Fibroblast of lung (primary cell): ENCODE data around the gene PPP1R14B. TPM values are rescaled to one million over a fixed set of nuclear protein-coding genes. Genes with fewer than 3 reads are reported as not detected.
A peak's percentile ranks its signal among the peaks of the same experiment; 100 is the strongest.

Experiments
- DNase-seq, 2 donors: peaks; one replicate each; pipeline versions ENCODE4 v3.0.0 to v3.0.0-alpha.2; 2010; ENCODE audit warnings: low read depth in 2 of 2
- H2AFZ ChIP-seq: 2 replicates; pipeline ENCODE4 v1.5.1; 2012; ENCODE audit warnings: low read length, control low read depth, inconsistent platforms
- H3K27ac ChIP-seq: 2 replicates; pipeline ENCODE4 v1.5.1; 2011; ENCODE audit warnings: low read length, control low read depth; ENCODE audit not compliant: insufficient read depth
- H3K27me3 ChIP-seq: 2 replicates; pipeline ENCODE4 v1.5.1; 2011; ENCODE audit warnings: mild to moderate bottlenecking, low read length; ENCODE audit not compliant: control insufficient read depth, insufficient read depth
- H3K36me3 ChIP-seq: 2 replicates; pipeline ENCODE4 v1.5.1; 2011; ENCODE audit warnings: low read length; ENCODE audit not compliant: control insufficient read depth, insufficient read depth
- H3K4me1 ChIP-seq: 2 replicates; pipeline ENCODE4 v1.5.1; 2011; ENCODE audit warnings: low read length; ENCODE audit not compliant: control insufficient read depth, insufficient read depth; ENCODE audit errors: extremely low read depth
- H3K4me2 ChIP-seq: 2 replicates; pipeline ENCODE4 v1.5.1; 2011; ENCODE audit warnings: low read length, control low read depth; ENCODE audit not compliant: insufficient read depth; ENCODE audit errors: extremely low read depth
- H3K4me3 ChIP-seq, 4 experiments: fragments of 200-600 bp in 1 of 4; sonication (generic) in 1 of 4; replicated peaks in 1 of 4; 2 replicates each; pipeline ENCODE4 v1.5.1; 2011 to 2016; ENCODE audit warnings: low read length in 4 of 4, low read depth in 3 of 4, mild to moderate bottlenecking in 3 of 4, control low read depth in 2 of 4, inconsistent platforms in 1 of 4, mixed read lengths in 1 of 4; ENCODE audit not compliant: insufficient read depth in 1 of 4; ENCODE audit errors: control extremely low read depth in 1 of 4
- H3K79me2 ChIP-seq: 2 replicates; pipeline ENCODE4 v1.5.1; 2012; ENCODE audit warnings: mild to moderate bottlenecking, low read length, inconsistent platforms; ENCODE audit not compliant: control insufficient read depth, insufficient read depth
- H3K9ac ChIP-seq: 2 replicates; pipeline ENCODE4 v1.5.1; 2011; ENCODE audit warnings: mild to moderate bottlenecking, low read length, control low read depth; ENCODE audit not compliant: insufficient read depth
- H3K9me3 ChIP-seq: 2 replicates; pipeline ENCODE4 v1.5.1; 2012; ENCODE audit warnings: low read depth, low read length; ENCODE audit not compliant: control insufficient read depth, insufficient read depth
- H4K20me1 ChIP-seq: 2 replicates; pipeline ENCODE4 v1.5.1; 2011; ENCODE audit warnings: low read length; ENCODE audit not compliant: control insufficient read depth, insufficient read depth; ENCODE audit errors: extremely low read depth
- CTCF ChIP-seq, 2 donors: IDR thresholded peaks in 1 of 2; conservative IDR thresholded peaks in 1 of 2; 1 replicate in 1 of 2; 2 replicates in 1 of 2; pipeline ENCODE4 v1.5.1; 2011 to 2012; ENCODE audit warnings: low read length in 2 of 2, control low read depth in 1 of 2, inconsistent platforms in 1 of 2, low read depth in 1 of 2, mild to moderate bottlenecking in 1 of 2
- EZH2 ChIP-seq: IDR thresholded peaks from 2 replicates; pipeline ENCODE4 v1.5.1; 2012; ENCODE audit warnings: low read length, control low read depth, mild to moderate bottlenecking; ENCODE audit errors: missing control alignments
- polyA plus RNA-seq, 2 donors: library from polyadenylated mRNA; depleted of rRNA in 1 of 2; stranded (reverse) in 1 of 2; unstranded in 1 of 2; fragments of >200 nt; gene quantifications; 2 replicates each; pipeline ENCODE4 v1.2.1, GENCODE V29; 2011 to 2012; ENCODE audit warnings: missing spikeins in 1 of 2
- total RNA-seq: library from RNA; depleted of rRNA; stranded (reverse); fragments of >200 nt; gene quantifications from 2 replicates; pipeline ENCODE4 v1.2.1, GENCODE V29; 2014

PPP1R14B gene
- total and polyA plus RNA-seq, 2 donors (not counting 1 experiment from before 2014, with no cell fraction given), result 107 to 122 TPM

GRCh38 chr11:64235437-64236161 is 11.1 kb downstream of the PPP1R14B start:
- Histone ChIP-seq H2AFZ (no peak overlapping the region), H3K27ac (no peak overlapping the region)

GRCh38 chr11:64234647-64235379 is 11.9 kb downstream of the PPP1R14B start:
- Histone ChIP-seq H3K4me2 (peak overlapping the region; percentile 96), H3K27ac (peak overlapping the region; percentile 32), H3K79me2 (peaks cover 8% of the 10 kb centered on the region), H3K27me3 (no peaks in the 10 kb centered on the region), H3K9me3 (no peaks in the 10 kb centered on the region), H3K4me1 (peaks cover 4% of the 10 kb centered on the region), H3K9ac (peak overlapping the region; percentile 46), H4K20me1 (no peaks in the 10 kb centered on the region), H3K36me3 (peaks cover 13% of the 10 kb centered on the region), H2AFZ (no peak overlapping the region), H3K4me3 (peak overlapping the region; percentile 54 to 76 (median 70))
- DNase-seq, result no peak
- TF ChIP-seq EZH2 (no peak), CTCF (conservative IDR thresholded peaks at IDR 0.05 in 1 of 2, IDR thresholded peaks at IDR 0.05 in 1 of 2; ENCODE audit: low read depth in 1 of 2, low read length in 2 of 2) (no peak)

More at GRCh38 chr11:64235437-64236161, 11.1 kb downstream of the PPP1R14B start:
- H3K36me3 ChIP-seq, result peaks cover 13% of the 10 kb centered on the region
- H3K4me3 ChIP-seq, result peak overlapping the region; percentile 54 to 76 (median 70)
- no peaks in the 10 kb centered on the region for H3K9me3 ChIP-seq
- H4K20me1 ChIP-seq, result no peaks in the 10 kb centered on the region
- peaks cover 8% of the 10 kb centered on the region for H3K79me2 ChIP-seq
- H3K27me3 ChIP-seq, result no peaks in the 10 kb centered on the region
- TF ChIP-seq EZH2 (no peak), CTCF (conservative IDR thresholded peaks at IDR 0.05 in 1 of 2, IDR thresholded peaks at IDR 0.05 in 1 of 2; ENCODE audit: low read depth in 1 of 2, low read length in 2 of 2) (no peak)
- H3K4me1 ChIP-seq, result peaks cover 10% of the 10 kb centered on the region
- no peak for DNase-seq
- no peak overlapping the region for H3K9ac ChIP-seq
- peak overlapping the region; percentile 96 for H3K4me2 ChIP-seq

- H3K36me3 ChIP-seq, result peaks cover 13% of the 10 kb centered on the region
- no peak within 1 kb of the TSS for H2AFZ ChIP-seq
- H3K79me2 ChIP-seq, result peaks cover 8% of the 10 kb centered on the region
- peak; percentile 34 to 55 for DNase-seq
- no peaks in the 10 kb centered on the region for H3K27me3 ChIP-seq
- H3K4me3 ChIP-seq, result peak within 1 kb of the TSS; percentile 58 to 76 (median 70)
- H3K4me2 ChIP-seq, result peak within 1 kb of the TSS; percentile 96
- H3K4me1 ChIP-seq, result peaks cover 4% of the 10 kb centered on the region
- peak within 1 kb of the TSS; percentile 32 for H3K27ac ChIP-seq
- TF ChIP-seq CTCF (conservative IDR thresholded peaks at IDR 0.05 in 1 of 2, IDR thresholded peaks at IDR 0.05 in 1 of 2; ENCODE audit: low read depth in 1 of 2, low read length in 2 of 2) (no peak), EZH2 (no peak)
- H4K20me1 ChIP-seq, result no peaks in the 10 kb centered on the region
- H3K9ac ChIP-seq, result peak within 1 kb of the TSS; percentile 46
- H3K9me3 ChIP-seq, result no peaks in the 10 kb centered on the region
These were observed 12.7 kb downstream of the PPP1R14B start, which contains the start of gene VEGFB for GRCh38 chr11:64233913-64234586. Gene VEGFB (plus strand): TSS chr11:64234584. CDS start chr11:64234834, 250 bp downstream.
